Panc1 (cell line): ENCODE measurements around the gene GPR158. TPM values are rescaled to one million over a fixed set of nuclear protein-coding genes. Genes with fewer than 3 reads are reported as not detected.

Source experiments
- ATAC-seq: fragments of 200-7000 bp; cut with Tn5 transposase; 2 replicates; pipeline ENCODE4 v1.9.1; 2020; ENCODE audit warnings: mild to moderate bottlenecking, moderate library complexity
- BruUV-seq: library from RNA; stranded (reverse); fragments of 400-500 nt; replicated peaks from 2 replicates; lab custom pipeline; 2021; lab: Mats Ljungman, UMichigan
- CTCF ChIA-PET: fragments of 300-600 bp; sonication (Branson Sonifier 250); formaldehyde crosslinking; loops from one replicate; lab custom pipeline; 2022; ENCODE audit warnings: antibody characterized with exemption; lab: Charles Lee
- POLR2A ChIA-PET: fragments of 300-600 bp; sonication (Branson Sonifier 250); formaldehyde crosslinking; loops from one replicate; lab custom pipeline; 2022; ENCODE audit warnings: antibody characterized with exemption; lab: Charles Lee
- DNase-seq: peaks from one replicate; pipeline ENCODE4 v3.0.0-alpha.2; 2010; ENCODE audit warnings: low read depth, low spot score
- H3K27ac ChIP-seq: 2 replicates; pipeline ENCODE4 v1.5.1; 2011; ENCODE audit warnings: mild to moderate bottlenecking, low read length, inconsistent platforms
- H3K27me3 ChIP-seq: fragments of 200-500 bp; sonication (Bioruptor generic); 2 replicates; pipeline ENCODE4 v1.6.0; 2014; ENCODE audit warnings: low read length, inconsistent platforms; ENCODE audit not compliant: control insufficient read depth, insufficient read depth
- H3K36me3 ChIP-seq: fragments of 200-500 bp; sonication (Bioruptor generic); 2 replicates; pipeline ENCODE4 v1.5.1; 2014; ENCODE audit warnings: inconsistent platforms, mild to moderate bottlenecking, low read length, moderate library complexity; ENCODE audit not compliant: control insufficient read depth, insufficient read depth
- H3K4me1 ChIP-seq: 2 replicates; pipeline ENCODE4 v1.5.1; 2011; ENCODE audit warnings: inconsistent platforms, mild to moderate bottlenecking, low read length, moderate library complexity; ENCODE audit not compliant: control insufficient read depth, insufficient read depth
- H3K4me3 ChIP-seq, 2 experiments: 2 replicates each; pipeline ENCODE4 v1.5.1; 2011 to 2012; ENCODE audit warnings: low read depth in 2 of 2, low read length in 2 of 2, mild to moderate bottlenecking in 2 of 2, inconsistent platforms in 1 of 2, moderate library complexity in 1 of 2
- H3K9me3 ChIP-seq: fragments of 200-500 bp; sonication (Bioruptor generic); 2 replicates; pipeline ENCODE4 v1.5.1; 2014; ENCODE audit warnings: low read depth, mild to moderate bottlenecking, inconsistent platforms, low read length, moderate library complexity; ENCODE audit not compliant: control insufficient read depth, insufficient read depth
- POLR2AphosphoS5 ChIP-seq: IDR thresholded peaks from 2 replicates; pipeline ENCODE4 v1.6.1; 2012; ENCODE audit warnings: mild to moderate bottlenecking, low read depth, low read length, moderate library complexity
- SIN3A ChIP-seq: IDR thresholded peaks from 2 replicates; pipeline ENCODE4 v1.6.1; 2012; ENCODE audit warnings: low read depth, mild to moderate bottlenecking, low read length, moderate library complexity, borderline replicate concordance; ENCODE audit not compliant: insufficient read depth
- TCF7L2 ChIP-seq: IDR thresholded peaks from 2 replicates; pipeline ENCODE4 v1.6.1; 2011; ENCODE audit warnings: mild to moderate bottlenecking, low read depth, low read length, inconsistent platforms
- in situ Hi-C: cut with HindIII; loops from 2 replicates; pipeline ENCODE4 v1.10.0; 2016; ENCODE audit warnings: low sequenced_read_pairs, low pct_unique_long_range_greater_than_20kb
- intact Hi-C: fragments of 100-400 bp; cut with micrococcal nuclease; formaldehyde crosslinking; loops from one replicate; pipeline ENCODE4 v1.10.0; 2022; ENCODE audit not compliant: unreplicated experiment
- total RNA-seq: library from RNA; stranded (reverse); gene quantifications from one replicate; pipeline ENCODE4 v1.2.1, GENCODE V29; 2021; ENCODE audit not compliant: unreplicated experiment
- TF ChIP-seq, protein P1 (sequence below): fragments of 450-650 bp; IDR thresholded peaks from 2 replicates; pipeline ENCODE4 v1.5.1; 2017; ENCODE audit warnings: mild to moderate bottlenecking
- TF ChIP-seq, protein P2 (sequence below), 2 experiments: IDR thresholded peaks; 2 replicates each; pipeline ENCODE4 v1.6.1; 2011 to 2012; ENCODE audit warnings: low read depth in 2 of 2, control low read depth in 1 of 2, low read length in 1 of 2, mild to moderate bottlenecking in 1 of 2, moderate library complexity in 1 of 2; ENCODE audit not compliant: insufficient read depth in 1 of 2

GPR158 gene
- total RNA-seq, 1 experiment from 2014 or later, result 0.64 TPM

DNA sequence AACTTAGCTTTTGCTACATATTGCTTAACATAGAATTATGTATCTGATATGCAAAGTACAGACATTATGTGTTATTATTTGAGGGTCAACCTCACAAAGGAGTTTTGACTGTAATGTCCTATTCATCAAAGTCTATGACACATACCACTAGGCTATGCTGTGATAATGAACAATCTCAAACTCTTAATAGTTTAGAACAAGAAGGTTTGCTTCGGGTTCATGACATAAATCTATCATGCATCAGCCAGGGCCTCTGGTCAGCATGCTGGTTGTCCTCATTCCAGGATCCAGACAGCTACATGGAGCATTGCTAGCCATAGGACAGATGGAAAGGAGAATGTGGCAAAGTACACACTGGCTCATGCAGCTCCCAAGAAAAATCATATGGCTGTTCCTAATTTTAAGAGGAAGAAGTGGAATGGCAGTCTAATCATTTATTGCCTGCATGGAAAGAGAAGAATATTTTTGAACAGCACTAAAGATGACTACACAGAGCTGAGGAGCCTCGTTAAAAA, 332.1 kb downstream of the GPR158 start:
- H3K9me3 ChIP-seq, result no peaks in the 10 kb centered on the region
- no peak for ATAC-seq
- no TSS peak for BruUV-seq
- no peaks in the 10 kb centered on the region for H3K27me3 ChIP-seq
- in situ Hi-C loops (no loop called here), intact Hi-C loops (no loop called here)
- no peaks in the 10 kb centered on the region for H3K36me3 ChIP-seq
- POLR2A ChIA-PET, result no interaction called here
- H3K4me1 ChIP-seq, result no peaks in the 10 kb centered on the region
- no peak overlapping the region for H3K27ac ChIP-seq
- no peak overlapping the region for H3K4me3 ChIP-seq
- DNase-seq, result no peak
- TF ChIP-seq TCF7L2, result no peak
- TF ChIP-seq SIN3A, result no peak
- TF ChIP-seq, protein P1, sequence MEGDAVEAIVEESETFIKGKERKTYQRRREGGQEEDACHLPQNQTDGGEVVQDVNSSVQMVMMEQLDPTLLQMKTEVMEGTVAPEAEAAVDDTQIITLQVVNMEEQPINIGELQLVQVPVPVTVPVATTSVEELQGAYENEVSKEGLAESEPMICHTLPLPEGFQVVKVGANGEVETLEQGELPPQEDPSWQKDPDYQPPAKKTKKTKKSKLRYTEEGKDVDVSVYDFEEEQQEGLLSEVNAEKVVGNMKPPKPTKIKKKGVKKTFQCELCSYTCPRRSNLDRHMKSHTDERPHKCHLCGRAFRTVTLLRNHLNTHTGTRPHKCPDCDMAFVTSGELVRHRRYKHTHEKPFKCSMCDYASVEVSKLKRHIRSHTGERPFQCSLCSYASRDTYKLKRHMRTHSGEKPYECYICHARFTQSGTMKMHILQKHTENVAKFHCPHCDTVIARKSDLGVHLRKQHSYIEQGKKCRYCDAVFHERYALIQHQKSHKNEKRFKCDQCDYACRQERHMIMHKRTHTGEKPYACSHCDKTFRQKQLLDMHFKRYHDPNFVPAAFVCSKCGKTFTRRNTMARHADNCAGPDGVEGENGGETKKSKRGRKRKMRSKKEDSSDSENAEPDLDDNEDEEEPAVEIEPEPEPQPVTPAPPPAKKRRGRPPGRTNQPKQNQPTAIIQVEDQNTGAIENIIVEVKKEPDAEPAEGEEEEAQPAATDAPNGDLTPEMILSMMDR, result no peak
- no peak for TF ChIP-seq POLR2AphosphoS5
- TF ChIP-seq, protein P2, sequence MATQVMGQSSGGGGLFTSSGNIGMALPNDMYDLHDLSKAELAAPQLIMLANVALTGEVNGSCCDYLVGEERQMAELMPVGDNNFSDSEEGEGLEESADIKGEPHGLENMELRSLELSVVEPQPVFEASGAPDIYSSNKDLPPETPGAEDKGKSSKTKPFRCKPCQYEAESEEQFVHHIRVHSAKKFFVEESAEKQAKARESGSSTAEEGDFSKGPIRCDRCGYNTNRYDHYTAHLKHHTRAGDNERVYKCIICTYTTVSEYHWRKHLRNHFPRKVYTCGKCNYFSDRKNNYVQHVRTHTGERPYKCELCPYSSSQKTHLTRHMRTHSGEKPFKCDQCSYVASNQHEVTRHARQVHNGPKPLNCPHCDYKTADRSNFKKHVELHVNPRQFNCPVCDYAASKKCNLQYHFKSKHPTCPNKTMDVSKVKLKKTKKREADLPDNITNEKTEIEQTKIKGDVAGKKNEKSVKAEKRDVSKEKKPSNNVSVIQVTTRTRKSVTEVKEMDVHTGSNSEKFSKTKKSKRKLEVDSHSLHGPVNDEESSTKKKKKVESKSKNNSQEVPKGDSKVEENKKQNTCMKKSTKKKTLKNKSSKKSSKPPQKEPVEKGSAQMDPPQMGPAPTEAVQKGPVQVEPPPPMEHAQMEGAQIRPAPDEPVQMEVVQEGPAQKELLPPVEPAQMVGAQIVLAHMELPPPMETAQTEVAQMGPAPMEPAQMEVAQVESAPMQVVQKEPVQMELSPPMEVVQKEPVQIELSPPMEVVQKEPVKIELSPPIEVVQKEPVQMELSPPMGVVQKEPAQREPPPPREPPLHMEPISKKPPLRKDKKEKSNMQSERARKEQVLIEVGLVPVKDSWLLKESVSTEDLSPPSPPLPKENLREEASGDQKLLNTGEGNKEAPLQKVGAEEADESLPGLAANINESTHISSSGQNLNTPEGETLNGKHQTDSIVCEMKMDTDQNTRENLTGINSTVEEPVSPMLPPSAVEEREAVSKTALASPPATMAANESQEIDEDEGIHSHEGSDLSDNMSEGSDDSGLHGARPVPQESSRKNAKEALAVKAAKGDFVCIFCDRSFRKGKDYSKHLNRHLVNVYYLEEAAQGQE (IDR thresholded peaks at IDR 0.05; ENCODE audit: insufficient read depth in 1 of 2, low read depth in 2 of 2, low read length in 1 of 2), result no peak
- CTCF ChIA-PET, result no interaction called here

DNA sequence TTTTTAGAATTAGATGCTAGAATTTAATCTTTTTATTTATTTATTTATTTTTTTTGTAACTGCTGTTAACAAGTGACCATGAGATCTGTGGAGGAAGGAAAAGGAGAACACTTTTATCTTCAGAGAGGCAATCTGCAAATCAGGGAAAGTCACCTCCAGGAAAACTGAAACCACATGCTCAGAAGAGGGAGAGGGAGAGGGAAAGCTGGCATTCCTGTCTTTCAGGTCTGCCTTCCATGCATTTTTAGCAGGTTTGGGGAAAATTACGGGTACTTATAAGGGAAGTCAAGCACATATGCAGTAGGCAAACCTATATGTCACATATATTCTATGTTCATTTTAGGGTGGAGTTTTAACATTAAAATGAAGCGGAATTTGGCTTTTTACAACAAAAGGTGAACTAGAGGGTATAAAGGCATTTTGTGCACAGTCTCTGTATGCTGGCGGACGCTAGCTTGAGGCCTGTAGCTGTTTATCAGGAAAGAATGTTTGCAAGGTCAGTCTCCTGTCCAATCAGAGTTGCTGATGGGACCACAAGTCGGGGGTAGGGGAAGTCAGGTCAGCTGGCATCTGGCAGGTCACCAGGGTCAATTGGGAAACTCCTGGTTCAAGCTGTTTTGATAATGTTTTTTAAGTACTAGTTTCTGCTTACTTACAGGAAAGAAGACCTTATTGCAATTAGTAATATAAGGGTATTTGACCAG, 333.5 kb downstream of the GPR158 start:
- Histone ChIP-seq H3K36me3 (no peaks in the 10 kb centered on the region), H3K9me3 (no peaks in the 10 kb centered on the region), H3K27ac (no peak overlapping the region), H3K27me3 (no peaks in the 10 kb centered on the region), H3K4me3 (no peak overlapping the region), H3K4me1 (no peaks in the 10 kb centered on the region)
- in situ Hi-C loops, result no loop called here
- ATAC-seq (no peak), DNase-seq (no peak)
- TF ChIP-seq, protein P2 (IDR thresholded peaks at IDR 0.05; ENCODE audit: insufficient read depth in 1 of 2, low read depth in 2 of 2, low read length in 1 of 2), result no peak
- TF ChIP-seq, protein P1, result no peak
- no peak for TF ChIP-seq TCF7L2
- no peak for TF ChIP-seq SIN3A
- no peak for TF ChIP-seq POLR2AphosphoS5
- CTCF ChIA-PET, result no interaction called here
- POLR2A ChIA-PET, result no interaction called here
- BruUV-seq, result no TSS peak
- intact Hi-C loops, result no loop called here
